ENCODE measurements around the gene ZNF500.

GRCh38 chr16:4713663-4714501 is 53.1 kb downstream of the ZNF500 start:
- TF ChIP-seq GATA2 (IDR thresholded peaks at IDR 0.05; ENCODE audit: low read depth, low read length) (no peak), GATA3 (IDR thresholded peaks at IDR 0.05; ENCODE audit: low read depth, low read length) (no peak)
